ENCODE results near the gene GFPT2.
A peak's percentile ranks its signal among the peaks of the same experiment; 100 is the strongest.

GFPT2 gene

GRCh38 chr5:180332861-180333260 is 20.3 kb downstream of the GFPT2 start:
- DNase-seq, result no peak

DNA sequence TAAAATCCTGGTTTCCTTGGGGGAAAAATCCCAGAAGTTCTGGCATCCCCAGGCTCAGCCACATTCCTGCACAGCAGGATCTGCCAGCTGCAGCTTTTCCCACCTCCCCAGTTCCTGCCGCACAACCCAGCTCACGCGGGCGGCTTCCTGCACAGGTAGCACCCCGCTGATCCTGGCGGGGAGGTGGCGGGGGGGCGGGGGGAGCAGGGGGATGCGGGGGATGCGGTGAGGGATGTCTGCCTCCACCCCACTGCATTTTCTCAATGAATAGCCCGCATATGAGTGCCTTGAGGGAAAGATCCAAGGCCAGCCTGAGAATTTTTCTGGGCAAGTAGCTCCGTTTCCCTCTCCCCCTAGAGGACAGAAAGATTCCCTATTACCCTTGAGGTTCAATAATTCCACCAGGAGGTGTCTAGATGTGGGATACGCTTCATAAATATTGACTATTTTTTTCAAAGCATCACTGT is 21.1 kb downstream of the GFPT2 start:
- no peak for DNase-seq

- DNase-seq, result no peak
These were observed 21.5 kb downstream of the GFPT2 start for GRCh38 chr5:180331647-180331950.

DNA sequence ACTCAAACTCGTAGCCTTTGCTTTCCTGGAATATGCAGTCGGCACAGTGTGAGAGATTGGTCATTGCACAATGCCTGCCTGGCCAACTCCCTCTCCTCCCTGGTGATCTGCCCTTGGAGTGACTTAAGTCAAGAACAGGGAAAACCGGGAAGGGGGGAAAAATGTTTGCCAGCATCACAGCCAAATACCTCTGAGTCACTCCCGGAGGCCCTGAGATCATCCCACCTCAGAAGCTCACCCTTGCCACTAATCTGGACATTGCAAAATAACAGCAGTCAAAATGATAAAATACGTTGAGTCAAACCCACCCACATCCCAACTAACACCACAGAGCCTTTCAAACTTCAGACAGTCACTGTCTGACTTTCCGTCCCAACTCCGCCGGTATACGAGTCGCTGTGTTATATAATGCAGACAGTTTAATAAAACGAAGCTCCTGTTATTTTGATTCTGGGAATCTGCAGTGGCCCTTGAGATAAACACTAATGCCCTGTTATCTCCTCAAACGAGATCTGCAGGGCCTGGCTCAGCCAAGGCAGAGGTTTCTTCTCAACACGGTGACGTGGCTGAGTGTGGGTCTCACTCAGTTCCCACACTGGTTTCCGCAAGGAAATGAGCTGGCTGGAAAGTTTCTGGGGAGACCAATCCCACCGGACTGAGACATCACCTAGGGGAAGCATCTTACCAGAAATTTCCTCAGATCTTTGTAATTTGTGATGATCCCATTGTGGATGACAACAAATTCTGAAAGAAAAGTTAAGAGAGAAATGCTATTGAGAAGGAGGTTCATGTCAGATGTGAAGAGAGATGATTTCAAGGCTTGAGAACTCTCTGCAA is 22.1 kb downstream of the GFPT2 start:
- no peak for DNase-seq

DNA sequence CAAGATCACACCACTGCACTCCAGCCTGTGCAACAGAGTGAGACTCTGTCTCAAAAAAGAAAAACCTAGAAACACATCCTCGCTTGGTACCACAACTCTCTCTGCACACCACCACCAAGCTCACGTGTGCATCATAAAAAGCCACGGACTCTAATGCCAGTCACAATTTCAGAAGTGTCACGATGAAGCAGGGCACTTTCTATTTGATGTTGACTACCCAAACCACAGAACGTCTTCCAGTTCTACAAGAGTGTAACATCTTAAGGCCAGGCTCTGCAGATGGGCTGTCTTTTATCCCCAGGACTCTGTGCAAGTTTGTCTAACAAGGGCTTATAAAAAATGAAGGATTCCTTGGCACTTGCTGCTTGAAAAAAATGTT is 22.9 kb downstream of the GFPT2 start:
- DNase-seq, result no peak

- no peak for DNase-seq
These were observed 23.4 kb downstream of the GFPT2 start for GRCh38 chr5:180329606-180330269.

DNA sequence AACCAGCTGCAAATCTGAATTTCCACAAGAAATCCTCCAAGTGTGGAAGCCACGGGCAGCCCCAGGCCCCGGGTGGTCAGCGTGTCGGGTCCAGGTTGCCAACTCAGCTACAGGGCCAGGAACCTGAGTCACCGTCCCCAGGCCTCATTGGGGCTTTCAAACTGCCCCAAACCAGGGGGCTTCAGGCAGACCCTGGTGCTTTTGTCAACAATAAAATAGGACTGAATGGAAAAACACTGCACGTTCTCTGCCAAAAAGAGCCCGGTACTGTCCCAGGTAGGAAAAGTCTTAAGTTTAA is 24.0 kb downstream of the GFPT2 start:
- DNase-seq, result no peak

DNA sequence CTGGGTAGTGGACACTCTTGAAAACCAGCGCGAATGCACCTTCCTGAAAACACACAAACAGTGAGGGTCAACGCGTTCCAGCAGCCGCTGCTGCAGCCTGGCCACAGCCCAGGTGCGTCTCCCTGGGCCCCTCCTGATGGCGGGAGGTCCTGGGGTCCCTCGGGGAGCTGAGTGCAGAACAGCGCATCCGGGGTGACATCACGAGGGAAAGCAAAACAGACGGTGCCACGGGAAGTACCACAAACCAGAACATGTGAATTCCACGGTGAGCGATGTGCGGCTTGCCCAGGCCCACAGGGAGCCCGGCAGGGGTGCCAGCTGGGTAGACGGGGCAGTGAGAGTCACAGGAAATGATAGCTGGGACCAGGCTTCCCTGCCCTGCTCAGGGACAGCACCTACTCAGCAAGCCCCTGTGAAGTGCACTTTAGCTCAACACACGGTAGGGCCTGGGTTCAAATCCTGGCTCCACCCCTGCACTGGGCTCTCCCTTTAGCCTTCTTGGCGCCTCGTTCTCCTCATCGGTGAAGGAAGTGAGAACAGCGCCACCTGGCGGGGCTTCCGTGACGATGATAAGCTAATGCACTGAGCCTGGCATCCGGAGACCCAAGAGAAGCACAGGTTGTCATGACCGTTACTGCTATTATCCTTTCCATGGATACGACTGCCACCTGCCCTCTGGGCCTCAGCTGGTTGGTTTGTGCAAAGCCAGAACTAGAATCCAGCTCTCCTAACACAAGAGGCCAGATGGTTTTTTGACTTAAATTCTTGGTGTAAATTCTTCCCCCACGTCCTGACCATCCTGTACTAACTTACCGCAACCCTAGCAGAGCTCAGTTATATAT is 24.6 kb downstream of the GFPT2 start:
- DNase-seq, result peak; percentile 8

DNA sequence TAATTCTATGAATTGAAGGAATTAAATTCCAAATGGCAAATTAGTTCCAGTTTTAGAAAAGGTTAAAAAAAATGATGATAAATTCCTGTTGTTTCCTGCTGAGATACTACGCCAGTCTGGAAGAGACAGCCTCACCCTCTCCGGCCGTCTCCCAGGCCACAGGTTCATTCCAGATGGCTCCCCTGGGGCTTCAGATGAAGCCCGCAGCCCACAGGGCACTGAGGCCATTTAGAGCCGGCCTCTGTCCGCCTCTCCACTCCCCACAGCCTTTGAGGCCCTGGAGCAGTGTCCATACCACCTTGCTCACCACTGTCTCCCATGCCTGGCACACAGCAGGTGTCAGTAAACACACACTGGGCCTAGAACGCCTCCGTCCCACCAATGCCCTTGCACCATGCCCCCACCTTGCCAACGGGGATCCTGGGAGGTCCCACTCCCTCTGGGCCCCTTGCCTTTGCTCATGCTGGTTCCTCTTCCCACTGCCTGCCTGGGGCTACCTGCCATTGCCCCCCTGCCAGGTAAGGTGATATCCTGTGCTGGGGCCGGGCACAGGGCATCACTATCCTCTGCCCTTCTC is 26.1 kb downstream of the GFPT2 start:
- DNase-seq, result no peak

DNA sequence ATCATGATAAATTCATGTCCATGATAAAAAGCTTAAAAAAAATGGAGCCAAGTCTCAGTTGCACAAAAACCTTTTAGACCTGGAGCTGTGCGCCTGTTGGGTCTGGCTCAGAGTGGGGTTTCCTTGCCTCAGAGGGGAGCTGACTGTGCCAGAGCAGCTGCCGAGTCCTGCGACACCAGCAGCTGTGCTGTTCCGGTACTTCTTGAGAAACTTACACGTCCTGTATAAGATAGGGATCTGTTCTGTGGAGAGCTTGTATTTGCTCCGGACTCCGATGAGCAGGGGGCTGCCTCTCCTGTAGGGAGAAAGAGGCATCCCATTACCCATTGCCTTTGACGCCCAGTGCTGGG is 28.6 kb downstream of the GFPT2 start:
- no peak for DNase-seq

- no peak for DNase-seq
These were observed 29.1 kb downstream of the GFPT2 start for GRCh38 chr5:180323941-180324600.

DNA sequence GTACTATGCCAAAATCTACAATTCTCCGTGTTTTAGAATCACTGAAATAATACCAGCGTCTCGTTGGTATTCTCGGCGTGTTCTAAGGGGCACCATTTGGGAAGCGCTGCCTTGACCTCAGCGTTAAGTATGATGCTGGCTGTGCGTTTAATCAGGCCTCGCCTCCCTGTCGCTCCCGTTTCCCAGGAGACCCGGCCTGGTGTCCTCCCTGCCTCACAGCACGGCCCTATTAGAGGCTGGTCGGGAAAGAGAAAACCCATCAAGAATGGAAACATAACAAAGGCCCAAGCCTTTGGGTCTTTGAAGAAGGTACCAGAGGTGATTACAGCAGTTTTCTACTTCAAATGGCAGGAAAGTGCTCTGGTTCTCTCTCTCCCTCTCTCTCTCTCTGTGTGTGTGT is 30.0 kb downstream of the GFPT2 start:
- DNase-seq, result no peak

- DNase-seq, result no peak
These were observed 34.6 kb downstream of the GFPT2 start for GRCh38 chr5:180318456-180319089.

DNA sequence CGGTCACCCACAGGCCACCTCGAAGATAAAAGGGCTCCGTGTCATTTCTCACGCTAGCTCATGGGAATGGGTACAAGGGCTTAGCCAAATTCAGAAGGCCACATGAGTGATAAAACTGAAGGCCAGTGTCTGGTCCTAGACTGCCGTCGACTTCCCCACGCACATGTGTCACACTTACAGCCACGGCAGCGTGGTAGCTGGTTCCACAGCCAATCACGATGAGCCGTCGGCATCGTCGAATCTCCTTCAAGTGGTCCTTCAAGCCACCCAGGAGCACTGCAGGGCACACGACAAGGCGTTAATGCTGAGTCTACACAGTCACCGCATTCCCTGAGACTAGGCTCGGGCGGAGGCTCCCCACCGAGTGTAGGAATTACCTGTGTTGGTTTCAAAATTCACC is 36.5 kb downstream of the GFPT2 start:
- no peak for DNase-seq

DNA sequence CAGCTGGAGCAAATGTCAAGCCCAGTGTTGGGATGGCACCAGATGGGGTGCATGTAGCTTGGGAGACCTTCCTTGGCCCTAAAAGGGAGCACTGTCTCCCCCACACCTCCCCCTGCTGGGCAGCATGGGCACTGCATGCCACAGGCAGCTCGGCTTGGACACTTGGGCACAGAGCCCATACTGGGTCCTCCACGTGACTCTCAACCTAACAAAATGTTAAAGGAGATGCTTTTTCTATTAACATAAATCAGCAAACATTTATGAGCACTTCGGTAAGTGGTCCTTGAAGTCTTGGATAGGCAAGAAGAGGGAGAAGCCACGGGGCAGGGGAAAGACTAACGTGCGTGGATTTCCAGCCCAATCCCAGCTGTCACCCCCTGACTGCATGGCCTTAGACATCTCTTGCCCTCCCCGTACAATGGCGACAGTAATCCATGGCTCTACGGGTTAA is 37.3 kb downstream of the GFPT2 start:
- DNase-seq, result no peak

- DNase-seq, result no peak
These were observed 39.2 kb downstream of the GFPT2 start for GRCh38 chr5:180313677-180314505.

DNA sequence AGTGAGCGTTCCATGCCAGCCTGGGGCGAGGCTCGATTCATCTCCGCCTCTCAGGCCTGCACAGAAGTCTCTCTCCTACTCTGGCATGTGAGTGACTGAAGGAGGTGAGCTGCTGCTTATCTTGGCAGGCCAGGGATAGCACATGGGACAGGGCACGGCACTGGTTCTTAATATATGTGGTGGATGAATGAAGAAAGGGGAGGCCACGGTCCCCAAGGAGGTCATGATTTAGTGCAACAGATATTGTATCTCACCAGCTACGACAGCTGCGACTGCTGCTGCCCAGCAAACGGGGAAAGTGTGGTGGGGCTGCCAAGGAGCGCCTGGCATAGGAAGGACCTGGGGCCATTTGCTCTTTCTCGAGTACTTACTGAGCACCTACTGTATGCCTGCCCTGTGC is 41.9 kb downstream of the GFPT2 start:
- DNase-seq, result no peak

DNA sequence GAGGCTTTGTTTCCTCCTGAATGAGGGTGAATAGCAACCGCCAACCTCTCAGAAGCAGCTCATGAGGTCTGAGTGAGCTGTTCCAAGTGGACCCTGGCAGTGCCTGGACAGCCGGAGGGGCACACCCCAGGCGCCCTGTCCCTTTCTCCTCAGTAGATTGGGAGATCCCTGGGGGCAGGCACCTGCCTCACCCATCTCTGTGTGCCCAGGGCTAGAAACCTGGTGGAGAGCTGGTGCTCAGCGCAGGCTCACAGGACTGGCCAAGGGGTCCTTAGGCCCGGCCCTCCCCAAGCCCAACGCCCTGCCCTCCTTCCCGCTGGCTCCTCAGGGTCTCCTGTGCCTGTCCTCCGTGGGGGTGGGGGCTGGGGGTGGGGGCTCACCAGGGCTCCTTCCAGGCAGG is 46.3 kb downstream of the GFPT2 start:
- no peak for DNase-seq

DNA sequence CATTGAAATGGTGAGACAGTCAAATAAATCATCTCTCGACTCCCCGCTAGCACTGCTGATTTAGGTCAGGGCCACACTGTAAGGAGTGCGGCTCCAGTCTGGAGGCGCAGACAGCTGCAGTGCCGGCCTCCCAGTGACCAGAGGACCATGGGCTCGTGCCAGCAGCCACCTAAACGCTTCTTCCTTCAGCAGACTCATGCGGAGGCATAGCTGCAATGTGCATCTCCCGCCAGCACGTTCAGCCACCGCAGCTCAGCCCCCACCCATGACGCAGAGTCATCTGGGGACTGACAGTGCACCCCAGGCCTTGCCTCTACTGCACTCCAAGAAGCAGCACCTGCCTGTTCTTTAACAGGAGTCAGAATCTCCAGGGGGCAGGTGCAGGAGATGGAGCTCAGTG is 47.7 kb downstream of the GFPT2 start:
- DNase-seq, result no peak

GRCh38 chr5:180304431-180305375 is 48.4 kb downstream of the GFPT2 start:
- no peak for DNase-seq

DNA sequence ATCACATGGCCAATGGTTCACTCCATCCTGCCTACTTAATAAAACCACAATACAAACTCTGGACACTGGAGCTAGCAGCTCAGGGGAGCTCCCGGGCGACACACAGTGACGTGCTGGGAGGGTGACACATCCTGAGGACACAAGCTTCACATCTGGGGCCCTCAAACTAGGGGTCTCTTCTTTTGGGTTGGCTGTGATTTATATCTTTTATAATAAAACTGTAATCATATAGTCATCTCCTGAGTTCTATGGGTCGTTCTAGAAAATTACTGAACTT is 49.2 kb downstream of the GFPT2 start:
- no peak for DNase-seq

Measured in NCI-H1417 treated with DMSO at 0.1 percent for 48 hours (cell line).